ENCODE data around the gene E4F1.

Gene E4F1

DNA sequence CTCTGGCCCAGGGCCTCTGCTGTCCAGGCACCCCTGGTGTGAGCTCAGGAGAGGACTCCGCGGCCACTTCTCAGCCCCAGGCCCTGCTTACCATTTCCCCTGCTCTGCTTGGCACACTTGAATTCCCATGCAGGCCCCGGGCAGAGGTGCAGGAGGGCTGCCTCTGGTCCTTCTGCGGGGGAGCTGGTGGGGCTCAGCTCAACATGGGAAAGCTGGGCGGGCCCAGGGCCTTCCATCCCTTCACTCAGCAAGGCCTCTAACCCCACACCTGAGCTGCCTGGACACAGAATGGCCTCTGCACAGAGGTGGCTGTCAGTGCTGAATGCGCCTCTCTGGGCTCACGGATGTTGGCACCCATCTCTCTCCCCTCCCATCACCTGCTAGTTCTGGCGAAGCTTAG is 57.1 kb downstream of the E4F1 start:
- TF ChIP-seq ZC3H10 (CRISPR knock-in tag; IDR thresholded peaks at IDR 0.05) (no peak), BACH2 (CRISPR knock-in tag; IDR thresholded peaks at IDR 0.05; ENCODE audit: borderline replicate concordance) (no peak), GLIS3 (CRISPR knock-in tag; IDR thresholded peaks at IDR 0.05) (no peak), RARB (CRISPR knock-in tag; IDR thresholded peaks at IDR 0.05) (no peak)
- no peak for ATAC-seq

GRCh38 chr16:2280981-2281542 is 57.7 kb downstream of the E4F1 start:
- no peak for ATAC-seq
- TF ChIP-seq CSDC2 (CRISPR knock-in tag; IDR thresholded peaks at IDR 0.05): no peak

- no peak for ATAC-seq
These were observed 58.9 kb downstream of the E4F1 start for GRCh38 chr16:2282262-2282661.

DNA sequence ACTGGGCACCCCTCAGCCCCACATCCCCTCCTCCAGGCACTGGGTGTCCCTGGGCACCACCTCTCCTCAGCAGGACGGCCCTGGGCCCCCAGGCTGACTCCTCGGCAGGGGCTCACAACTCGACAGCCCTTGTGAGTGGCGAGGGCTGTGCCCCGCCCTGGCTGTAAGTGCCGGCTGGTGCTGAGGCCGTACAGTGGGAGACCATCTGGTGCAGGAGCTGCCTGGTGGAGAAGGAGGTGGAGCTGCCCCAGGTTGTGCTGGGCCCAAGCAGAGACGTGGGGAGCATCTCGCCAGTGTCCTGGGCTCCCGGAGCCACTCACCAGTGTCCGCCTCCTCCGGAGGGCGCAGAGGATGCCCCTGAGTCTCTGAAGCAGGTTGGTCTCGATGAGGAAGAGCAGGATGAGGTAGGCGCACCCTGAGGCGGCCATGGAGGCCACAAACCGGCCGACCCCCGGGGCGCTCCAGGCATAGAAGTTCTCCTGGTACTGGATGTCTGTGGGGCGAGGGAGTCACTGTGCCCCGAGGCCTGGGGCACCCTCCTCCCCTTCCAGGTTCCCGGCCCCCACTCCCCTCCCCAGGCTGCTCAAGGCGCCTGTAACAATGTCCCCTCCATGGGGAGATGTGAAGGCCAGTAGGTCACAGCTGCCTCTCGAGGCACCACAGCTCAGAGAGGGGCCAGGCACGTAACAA is 59.6 kb downstream of the E4F1 start:
- no peak for ATAC-seq
- no peak for TF ChIP-seq ZNF70 (CRISPR knock-in tag; IDR thresholded peaks at IDR 0.05)
- no peak for TF ChIP-seq ESRRG (CRISPR knock-in tag; IDR thresholded peaks at IDR 0.05)
- no peak for TF ChIP-seq CSRNP3 (CRISPR knock-in tag; IDR thresholded peaks at IDR 0.05)
- TF ChIP-seq CSDC2 (CRISPR knock-in tag; IDR thresholded peaks at IDR 0.05): no peak
- no peak for TF ChIP-seq TSHZ2 (CRISPR knock-in tag; IDR thresholded peaks at IDR 0.05)
- no peak for TF ChIP-seq SNAI2 (CRISPR knock-in tag; IDR thresholded peaks at IDR 0.05)
- TF ChIP-seq ZC3H10 (CRISPR knock-in tag; IDR thresholded peaks at IDR 0.05): no peak
- no peak for TF ChIP-seq ZFP30 (CRISPR knock-in tag; IDR thresholded peaks at IDR 0.05)
- no peak for TF ChIP-seq TOX (CRISPR knock-in tag; IDR thresholded peaks at IDR 0.05; ENCODE audit: borderline replicate concordance)
- TF ChIP-seq OSR1 (CRISPR knock-in tag; IDR thresholded peaks at IDR 0.05): no peak
- no peak for TF ChIP-seq ARNTL (CRISPR knock-in tag; IDR thresholded peaks at IDR 0.05; ENCODE audit: borderline replicate concordance, low read depth)
- no peak for TF ChIP-seq ZFP3 (CRISPR knock-in tag; IDR thresholded peaks at IDR 0.05)
- TF ChIP-seq ISL1 (CRISPR knock-in tag; IDR thresholded peaks at IDR 0.05): no peak
- TF ChIP-seq ZNF565 (CRISPR knock-in tag; conservative IDR thresholded peaks at IDR 0.05; ENCODE audit: low read depth): no peak
- TF ChIP-seq, protein P1, sequence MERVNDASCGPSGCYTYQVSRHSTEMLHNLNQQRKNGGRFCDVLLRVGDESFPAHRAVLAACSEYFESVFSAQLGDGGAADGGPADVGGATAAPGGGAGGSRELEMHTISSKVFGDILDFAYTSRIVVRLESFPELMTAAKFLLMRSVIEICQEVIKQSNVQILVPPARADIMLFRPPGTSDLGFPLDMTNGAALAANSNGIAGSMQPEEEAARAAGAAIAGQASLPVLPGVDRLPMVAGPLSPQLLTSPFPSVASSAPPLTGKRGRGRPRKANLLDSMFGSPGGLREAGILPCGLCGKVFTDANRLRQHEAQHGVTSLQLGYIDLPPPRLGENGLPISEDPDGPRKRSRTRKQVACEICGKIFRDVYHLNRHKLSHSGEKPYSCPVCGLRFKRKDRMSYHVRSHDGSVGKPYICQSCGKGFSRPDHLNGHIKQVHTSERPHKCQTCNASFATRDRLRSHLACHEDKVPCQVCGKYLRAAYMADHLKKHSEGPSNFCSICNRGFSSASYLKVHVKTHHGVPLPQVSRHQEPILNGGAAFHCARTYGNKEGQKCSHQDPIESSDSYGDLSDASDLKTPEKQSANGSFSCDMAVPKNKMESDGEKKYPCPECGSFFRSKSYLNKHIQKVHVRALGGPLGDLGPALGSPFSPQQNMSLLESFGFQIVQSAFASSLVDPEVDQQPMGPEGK (CRISPR knock-in tag; IDR thresholded peaks at IDR 0.05; ENCODE audit: borderline replicate concordance): no peak
- no peak for TF ChIP-seq PPARA (CRISPR knock-in tag; IDR thresholded peaks at IDR 0.05; ENCODE audit: borderline replicate concordance)
- TF ChIP-seq CREB5 (CRISPR knock-in tag; IDR thresholded peaks at IDR 0.05; ENCODE audit: low read depth): no peak
- no peak for TF ChIP-seq BACH2 (CRISPR knock-in tag; IDR thresholded peaks at IDR 0.05; ENCODE audit: borderline replicate concordance)

More at GRCh38 chr16:2282262-2282661, 58.9 kb downstream of the E4F1 start:
- no peak for TF ChIP-seq RARB (CRISPR knock-in tag; IDR thresholded peaks at IDR 0.05)
- no peak for TF ChIP-seq GLIS3 (CRISPR knock-in tag; IDR thresholded peaks at IDR 0.05)
- TF ChIP-seq ZNF8 (CRISPR knock-in tag; IDR thresholded peaks at IDR 0.05): no peak
- TF ChIP-seq ESRRG (CRISPR knock-in tag; IDR thresholded peaks at IDR 0.05): no peak
- no peak for TF ChIP-seq TCF4 (CRISPR knock-in tag; IDR thresholded peaks at IDR 0.05; ENCODE audit: borderline replicate concordance)
- TF ChIP-seq, protein P1 (CRISPR knock-in tag; IDR thresholded peaks at IDR 0.05; ENCODE audit: borderline replicate concordance): no peak
- TF ChIP-seq CSRNP3 (CRISPR knock-in tag; IDR thresholded peaks at IDR 0.05): no peak
- TF ChIP-seq ZFP3 (CRISPR knock-in tag; IDR thresholded peaks at IDR 0.05): no peak
